Measurements from ENCODE around the gene CFAP57.

CFAP57 gene

GRCh38 chr1:43265431-43265830, 93.3 kb downstream of the CFAP57 start:
- H3K4me3 Mint-ChIP-seq: no peak overlapping the region
- peaks cover 12% of the 10 kb centered on the region for H3K27me3 Mint-ChIP-seq
- H3K36me3 Mint-ChIP-seq (ENCODE audit: low read depth): no peaks in the 10 kb centered on the region
- peaks cover 11% of the 10 kb centered on the region for H3K4me1 Mint-ChIP-seq (ENCODE audit: low read depth)
- intact Hi-C loops (cut with micrococcal nuclease): no loop called here
- no peak overlapping the region for H3K27ac Mint-ChIP-seq
- peaks cover 20% of the 10 kb centered on the region for H3K9me3 Mint-ChIP-seq

GRCh38 chr1:43266881-43267280, 94.8 kb downstream of the CFAP57 start:
- intact Hi-C loops (cut with micrococcal nuclease): no loop called here
- Mint-ChIP-seq H3K4me1 (ENCODE audit: low read depth) (peaks cover 25% of the 10 kb centered on the region), H3K9me3 (peaks cover 20% of the 10 kb centered on the region), H3K27ac (no peak overlapping the region), H3K4me3 (no peak overlapping the region), H3K36me3 (ENCODE audit: low read depth) (no peaks in the 10 kb centered on the region), H3K27me3 (peaks cover 26% of the 10 kb centered on the region)

GRCh38 chr1:43267291-43267805, 95.2 kb downstream of the CFAP57 start:
- H3K27me3 Mint-ChIP-seq: peaks cover 28% of the 10 kb centered on the region
- no peaks in the 10 kb centered on the region for H3K36me3 Mint-ChIP-seq (ENCODE audit: low read depth)
- peaks cover 17% of the 10 kb centered on the region for H3K9me3 Mint-ChIP-seq
- no peak overlapping the region for H3K4me3 Mint-ChIP-seq
- H3K27ac Mint-ChIP-seq: no peak overlapping the region
- intact Hi-C loops (cut with micrococcal nuclease): no loop called here
- peaks cover 25% of the 10 kb centered on the region for H3K4me1 Mint-ChIP-seq (ENCODE audit: low read depth)

- Mint-ChIP-seq H3K4me3 (no peak overlapping the region), H3K36me3 (ENCODE audit: low read depth) (no peaks in the 10 kb centered on the region), H3K9me3 (peaks cover 11% of the 10 kb centered on the region), H3K4me1 (ENCODE audit: low read depth) (peaks cover 25% of the 10 kb centered on the region), H3K27me3 (peaks cover 28% of the 10 kb centered on the region), H3K27ac (no peak overlapping the region)
- intact Hi-C loops (cut with micrococcal nuclease): no loop called here
These were observed 95.8 kb downstream of the CFAP57 start for GRCh38 chr1:43267818-43268425.

GRCh38 chr1:43269627-43270375, 97.7 kb downstream of the CFAP57 start, which contains the start of gene TMEM125:
TSS of gene TMEM125 (plus strand) at chr1:43269983. CDS start at chr1:43272723, 2,740 bp downstream.
- peak within 1 kb of the TSS; percentile 30 for H3K27ac Mint-ChIP-seq
- H3K9me3 Mint-ChIP-seq: no peaks in the 10 kb centered on the region
- H3K4me1 Mint-ChIP-seq (ENCODE audit: low read depth): peaks cover 32% of the 10 kb centered on the region
- H3K4me3 Mint-ChIP-seq: peak within 1 kb of the TSS; percentile 44
- H3K27me3 Mint-ChIP-seq: peaks cover 28% of the 10 kb centered on the region
- no peaks in the 10 kb centered on the region for H3K36me3 Mint-ChIP-seq (ENCODE audit: low read depth)
- intact Hi-C loops (cut with micrococcal nuclease): no loop called here

- Mint-ChIP-seq H3K4me1 (ENCODE audit: low read depth) (peaks cover 37% of the 10 kb centered on the region), H3K36me3 (ENCODE audit: low read depth) (no peaks in the 10 kb centered on the region), H3K27ac (peak overlapping the region; percentile 30), H3K9me3 (no peaks in the 10 kb centered on the region), H3K4me3 (peak overlapping the region; percentile 44), H3K27me3 (peaks cover 28% of the 10 kb centered on the region)
- intact Hi-C loops (cut with micrococcal nuclease): no loop called here
These were observed 98.4 kb downstream of the CFAP57 start for GRCh38 chr1:43270421-43271095.

GRCh38 chr1:43271186-43272118, 99.3 kb downstream of the CFAP57 start:
- H3K9me3 Mint-ChIP-seq: no peaks in the 10 kb centered on the region
- intact Hi-C loops (cut with micrococcal nuclease): no loop called here
- peaks cover 30% of the 10 kb centered on the region for H3K27me3 Mint-ChIP-seq
- H3K36me3 Mint-ChIP-seq (ENCODE audit: low read depth): no peaks in the 10 kb centered on the region
- no peak overlapping the region for H3K4me3 Mint-ChIP-seq
- peaks cover 37% of the 10 kb centered on the region for H3K4me1 Mint-ChIP-seq (ENCODE audit: low read depth)
- no peak overlapping the region for H3K27ac Mint-ChIP-seq

GRCh38 chr1:43272161-43272560, 100.0 kb downstream of the CFAP57 start:
- Mint-ChIP-seq H3K27me3 (peaks cover 30% of the 10 kb centered on the region), H3K4me3 (no peak overlapping the region), H3K9me3 (no peaks in the 10 kb centered on the region), H3K4me1 (ENCODE audit: low read depth) (peaks cover 37% of the 10 kb centered on the region), H3K36me3 (ENCODE audit: low read depth) (no peaks in the 10 kb centered on the region), H3K27ac (no peak overlapping the region)
- intact Hi-C loops (cut with micrococcal nuclease): no loop called here

GRCh38 chr1:43272576-43273571, 100.7 kb downstream of the CFAP57 start:
- H3K9me3 Mint-ChIP-seq: no peaks in the 10 kb centered on the region
- no peak overlapping the region for H3K4me3 Mint-ChIP-seq
- intact Hi-C loops (cut with micrococcal nuclease): no loop called here
- no peak overlapping the region for H3K27ac Mint-ChIP-seq
- peaks cover 29% of the 10 kb centered on the region for H3K27me3 Mint-ChIP-seq
- no peaks in the 10 kb centered on the region for H3K36me3 Mint-ChIP-seq (ENCODE audit: low read depth)
- H3K4me1 Mint-ChIP-seq (ENCODE audit: low read depth): peaks cover 37% of the 10 kb centered on the region

GRCh38 chr1:43273708-43274107, 101.6 kb downstream of the CFAP57 start:
- peaks cover 37% of the 10 kb centered on the region for H3K4me1 Mint-ChIP-seq (ENCODE audit: low read depth)
- no peaks in the 10 kb centered on the region for H3K9me3 Mint-ChIP-seq
- H3K36me3 Mint-ChIP-seq (ENCODE audit: low read depth): no peaks in the 10 kb centered on the region
- no peak overlapping the region for H3K27ac Mint-ChIP-seq
- peaks cover 28% of the 10 kb centered on the region for H3K27me3 Mint-ChIP-seq
- no peak overlapping the region for H3K4me3 Mint-ChIP-seq
- intact Hi-C loops (cut with micrococcal nuclease): no loop called here

- Mint-ChIP-seq H3K9me3 (no peaks in the 10 kb centered on the region), H3K4me1 (ENCODE audit: low read depth) (peaks cover 37% of the 10 kb centered on the region), H3K27me3 (peaks cover 28% of the 10 kb centered on the region), H3K4me3 (no peak overlapping the region), H3K36me3 (ENCODE audit: low read depth) (no peaks in the 10 kb centered on the region), H3K27ac (peak overlapping the region; percentile 18)
- intact Hi-C loops (cut with micrococcal nuclease): no loop called here
These were observed 102.1 kb downstream of the CFAP57 start for GRCh38 chr1:43274125-43274803.

GRCh38 chr1:43274804-43275180, 102.7 kb downstream of the CFAP57 start:
- no peaks in the 10 kb centered on the region for H3K9me3 Mint-ChIP-seq
- no peak overlapping the region for H3K4me3 Mint-ChIP-seq
- H3K36me3 Mint-ChIP-seq (ENCODE audit: low read depth): no peaks in the 10 kb centered on the region
- peaks cover 24% of the 10 kb centered on the region for H3K27me3 Mint-ChIP-seq
- peaks cover 33% of the 10 kb centered on the region for H3K4me1 Mint-ChIP-seq (ENCODE audit: low read depth)
- H3K27ac Mint-ChIP-seq: peak overlapping the region; percentile 18
- intact Hi-C loops (cut with micrococcal nuclease): no loop called here

All from dendritic cell treated with granulocyte-macrophage colony-stimulating factor and Interleukin-4, amounts not matched to agents 40 ng/mL and 50 ng/mL, for 4 days (primary cell).